Transverse colon (tissue), 4 donors: ENCODE measurements around the gene GATA5. TPM values are rescaled to one million over a fixed set of nuclear protein-coding genes. Genes with fewer than 3 reads are reported as not detected.

ENCODE experiments used
- DNase-seq: peaks from one replicate; pipeline ENCODE4 v3.0.0-alpha.2; 2019
- H3K27ac ChIP-seq, 4 donors: fragments of 200-600 bp; sonication (generic); 2 replicates each; pipeline ENCODE4 v1.5.1; 2016 to 2018; ENCODE audit warnings: inconsistent platforms in 4 of 4
- H3K27me3 ChIP-seq: fragments of 200-600 bp; sonication (generic); 2 replicates; pipeline ENCODE4 v1.5.1; 2017; ENCODE audit warnings: inconsistent platforms
- H3K36me3 ChIP-seq, 4 donors: fragments of 200-600 bp; sonication (generic); 2 replicates each; pipeline ENCODE4 v1.5.1; 2017 to 2019; ENCODE audit warnings: inconsistent platforms in 4 of 4
- H3K4me1 ChIP-seq, 4 donors: fragments of 200-600 bp; sonication (generic); 2 replicates each; pipeline ENCODE4 v1.5.1; 2017 to 2020; ENCODE audit warnings: inconsistent platforms in 4 of 4
- H3K4me3 ChIP-seq, 4 donors: fragments of 200-600 bp; sonication (generic); 1 replicate in 1 of 4; 2 replicates in 3 of 4; pipeline versions ENCODE4 v1.5.1 to v1.6.1; 2017 to 2019; ENCODE audit warnings: inconsistent platforms in 4 of 4
- H3K9me3 ChIP-seq, 2 donors: fragments of 200-600 bp; sonication (generic); 2 replicates each; pipeline ENCODE4 v1.5.1; 2017 to 2019; ENCODE audit warnings: inconsistent platforms in 2 of 2
- CTCF ChIP-seq, 5 experiments: fragments of 200-600 bp in 3 of 5; fragments of 450-650 bp in 2 of 5; sonication (generic) in 3 of 5; IDR thresholded peaks; 1 replicate in 2 of 5; 2 replicates in 3 of 5; pipeline ENCODE4 v1.5.1; 2016 to 2017; ENCODE audit warnings: antibody characterized with exemption in 5 of 5, inconsistent platforms in 3 of 5, mild to moderate bottlenecking in 2 of 5, moderate library complexity in 1 of 5
- EP300 ChIP-seq: sonication (generic); formaldehyde crosslinking; IDR thresholded peaks from one replicate; pipeline ENCODE4 v1.6.1; 2017; ENCODE audit warnings: antibody characterized with exemption, low read depth
- POLR2A ChIP-seq: fragments of 450-650 bp; IDR thresholded peaks from one replicate; pipeline ENCODE4 v1.6.1; 2016; ENCODE audit warnings: antibody characterized with exemption, mild to moderate bottlenecking, moderate library complexity
- POLR2AphosphoS5 ChIP-seq, 3 donors: sonication (generic); formaldehyde crosslinking; IDR thresholded peaks; one replicate each; pipeline ENCODE4 v1.6.1; 2016; ENCODE audit warnings: antibody characterized with exemption in 3 of 3
- WGBS, 2 donors: methylation state at CpG; one replicate each; pipeline ENCODE4 v1.1.5; 2018; ENCODE audit warnings: low coverage in 1 of 2; 5-methylcytosine and 5-hydroxymethylcytosine counted together
- in situ Hi-C, 4 donors: fragments of 200-750 bp; cut with MboI; loops; one replicate each; pipeline versions ENCODE4 v1.15.0 to v1.15.1; 2017; ENCODE audit warnings: low sequenced_read_pairs in 3 of 4, low pct_ligation_motif_present in 1 of 4, low pct_unique_long_range_greater_than_20kb in 1 of 4
- intact Hi-C: fragments of 100-400 bp; cut with DNase I; formaldehyde crosslinking; loops from one replicate; pipeline ENCODE4 v1.15.1; 2023; ENCODE audit warnings: low total_unique reads
- total RNA-seq, 4 donors: library from RNA; depleted of rRNA; stranded (reverse); fragments of >200 nt; gene quantifications; one replicate each; pipeline ENCODE4 v1.1.0, GENCODE V29; 2016

GATA5 gene
- total RNA-seq, 4 donors from 2014 or later = not detected

DNA sequence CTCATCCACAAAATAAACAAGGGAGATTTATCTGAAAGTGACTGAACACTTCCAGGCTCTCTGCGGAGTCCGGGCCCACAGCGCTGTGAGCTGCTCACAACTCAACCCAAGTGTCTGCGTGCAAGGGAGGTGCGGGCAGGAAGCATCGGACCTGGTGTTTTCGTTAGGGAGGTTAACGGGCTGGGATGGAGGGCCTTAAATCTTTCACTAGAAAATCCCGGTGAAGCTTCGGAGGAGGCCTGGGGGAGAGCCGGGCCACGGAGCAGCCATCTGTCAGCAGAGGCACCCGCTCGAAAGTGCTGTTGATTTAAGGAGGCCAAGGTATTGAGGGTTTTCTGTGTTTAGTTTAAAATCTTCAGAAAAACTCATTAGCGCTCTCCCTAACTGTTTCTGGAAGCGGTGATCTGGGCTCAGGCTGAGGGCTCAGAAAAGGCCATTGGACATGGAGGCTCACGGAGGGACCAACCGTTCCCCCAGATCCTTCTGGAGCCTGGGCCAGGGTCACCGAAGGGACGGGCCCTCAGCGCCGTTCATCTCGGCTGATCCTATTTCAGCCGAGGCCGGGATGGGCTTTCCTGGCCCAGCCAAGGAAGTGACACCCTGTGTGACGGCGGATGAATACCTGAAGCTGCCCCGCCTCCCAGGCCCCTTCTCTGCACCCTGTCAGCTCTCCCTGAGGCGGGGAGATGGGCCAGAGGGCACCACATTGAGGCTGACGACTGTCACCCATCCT is 20.7 kb downstream of the GATA5 start:
- no peak for TF ChIP-seq POLR2A
- no peak for TF ChIP-seq EP300
- TF ChIP-seq POLR2AphosphoS5 (IDR thresholded peaks at IDR 0.05) = no peak
- TF ChIP-seq CTCF (IDR thresholded peaks at IDR 0.05) = no peak
- intact Hi-C loops = no loop called here
- Histone ChIP-seq H3K4me3 (no peak overlapping the region), H3K27me3 (peaks cover 34% of the 10 kb centered on the region), H3K36me3 (no peaks in the 10 kb centered on the region), H3K27ac (no peak overlapping the region), H3K4me1 (peaks cover 0 to 5% (median 0%) of the 10 kb centered on the region in 4 donors), H3K9me3 (no peaks in the 10 kb centered on the region)
- WGBS, 2 donors = 72% methylated on average over 30 of the region's 30 CpGs; no CpG with 5 or more reads in 1 of the 2 donors
- DNase-seq = no peak
- in situ Hi-C loops = no loop called here

- in situ Hi-C loops = no loop called here
- intact Hi-C loops = no loop called here
- no peak overlapping the region for H3K27ac ChIP-seq
- no peaks in the 10 kb centered on the region for H3K36me3 ChIP-seq
- H3K27me3 ChIP-seq = peaks cover 22% of the 10 kb centered on the region
- no peak for TF ChIP-seq CTCF (IDR thresholded peaks at IDR 0.05)
- TF ChIP-seq POLR2AphosphoS5 (IDR thresholded peaks at IDR 0.05) = no peak
- TF ChIP-seq EP300 = no peak
- no peak for TF ChIP-seq POLR2A
- no peak overlapping the region for H3K4me3 ChIP-seq
- peaks cover 0 to 7% (median 0%) of the 10 kb centered on the region in 4 donors for H3K4me1 ChIP-seq
- no peaks in the 10 kb centered on the region for H3K9me3 ChIP-seq
- no peak for DNase-seq
- 71% methylated on average over 16 of the region's 17 CpGs; no CpG with 5 or more reads in 1 of the 2 donors for WGBS, 2 donors
These were observed 22.5 kb downstream of the GATA5 start for GRCh38 chr20:62453186-62453808.

DNA sequence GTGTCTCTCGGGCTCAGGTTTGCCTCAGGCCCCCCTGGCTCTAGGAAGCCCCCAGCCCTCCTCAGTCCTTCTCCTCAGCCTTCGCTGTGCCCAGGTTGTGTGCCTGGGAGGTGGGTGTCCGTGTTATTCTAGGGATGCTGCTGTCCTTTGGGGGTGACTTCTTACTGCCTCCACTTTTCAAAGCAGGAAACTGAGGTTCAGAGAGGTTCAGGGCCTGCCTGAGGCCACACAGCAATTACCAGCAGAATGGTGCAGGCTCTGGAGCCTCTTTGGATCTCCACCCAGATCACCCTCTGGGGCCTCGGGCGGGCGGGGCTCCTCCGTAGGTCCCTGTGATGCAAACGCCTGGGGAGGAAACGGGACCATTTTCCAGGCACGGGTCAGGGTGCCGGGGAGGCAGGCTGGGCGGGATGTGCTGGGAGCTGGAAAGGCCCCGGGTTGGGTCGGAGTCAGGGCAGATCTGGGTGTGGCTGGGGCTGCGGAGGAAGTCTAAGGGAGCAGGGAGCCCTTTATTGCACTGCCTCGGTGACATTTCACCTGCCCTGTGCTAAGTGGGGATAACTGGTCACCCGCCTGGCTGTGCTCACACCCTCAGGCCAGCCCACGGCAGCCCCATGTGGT is 23.2 kb downstream of the GATA5 start:
- WGBS, 2 donors = 53 to 71% methylated on average over 1 to 17 of the region's 18 CpGs
- TF ChIP-seq CTCF (IDR thresholded peaks at IDR 0.05) (no peak), POLR2A (no peak), POLR2AphosphoS5 (IDR thresholded peaks at IDR 0.05) (no peak), EP300 (no peak)
- H3K4me1 ChIP-seq = peaks cover 0 to 7% (median 0%) of the 10 kb centered on the region in 4 donors
- peak; percentile 36 for DNase-seq
- no peak overlapping the region for H3K4me3 ChIP-seq
- H3K27me3 ChIP-seq = peaks cover 28% of the 10 kb centered on the region
- H3K9me3 ChIP-seq = no peaks in the 10 kb centered on the region
- H3K27ac ChIP-seq = no peak overlapping the region
- H3K36me3 ChIP-seq = no peaks in the 10 kb centered on the region
- intact Hi-C loops (no loop called here), in situ Hi-C loops (no loop called here)

DNA sequence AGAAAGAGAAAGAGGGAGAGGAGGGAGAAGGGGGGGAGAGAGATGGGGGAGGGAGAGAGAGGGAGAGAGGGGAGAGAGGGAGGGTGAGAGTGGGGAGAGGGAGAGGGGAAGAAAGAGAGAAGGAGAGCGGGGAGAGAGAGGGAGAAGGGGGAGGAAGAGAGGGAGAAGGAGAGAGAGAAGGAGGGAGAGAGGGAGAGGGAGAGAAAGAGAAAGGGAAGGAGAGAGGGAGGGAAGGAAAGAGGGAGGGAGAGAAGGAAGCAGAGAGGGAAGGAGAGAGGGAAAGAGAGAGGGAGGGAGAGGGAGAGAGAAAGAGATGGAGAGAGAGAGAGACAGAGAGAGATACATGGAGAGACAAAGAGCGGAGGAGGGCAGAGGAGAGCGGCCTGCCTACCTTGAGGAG is 23.8 kb downstream of the GATA5 start:
- Histone ChIP-seq H3K27ac (no peak overlapping the region), H3K36me3 (no peaks in the 10 kb centered on the region), H3K4me3 (no peak overlapping the region), H3K9me3 (no peaks in the 10 kb centered on the region), H3K27me3 (peaks cover 26% of the 10 kb centered on the region), H3K4me1 (peaks cover 0 to 7% (median 0%) of the 10 kb centered on the region in 4 donors)
- DNase-seq = no peak
- TF ChIP-seq POLR2AphosphoS5 (IDR thresholded peaks at IDR 0.05) = no peak
- TF ChIP-seq EP300 = no peak
- TF ChIP-seq CTCF (IDR thresholded peaks at IDR 0.05) = no peak
- TF ChIP-seq POLR2A = no peak
- in situ Hi-C loops = no loop called here
- intact Hi-C loops = no loop called here
- WGBS, 2 donors = 78 to 90% methylated on average over 3 of the region's 3 CpGs
